Activated naive CD8-positive, alpha-beta T cell treated with anti-CD3 and anti-CD28 coated beads, Interleukin-2, amount 50 U/mL, for 16 hours (primary cell): ENCODE measurements around the gene ADGRG7.

Experiments
- DNase-seq: peaks from one replicate; pipeline ENCODE4 v3.0.0-alpha.2; 2020; ENCODE audit warnings: low read depth, low spot score

Gene ADGRG7

GRCh38 chr3:100743535-100743934 is 134.1 kb downstream of the ADGRG7 start:
- DNase-seq, result no peak

GRCh38 chr3:100744671-100745070 is 135.3 kb downstream of the ADGRG7 start:
- DNase-seq, result no peak
